Measurements from ENCODE around the gene ONECUT1. TPM values are rescaled to one million over a fixed set of nuclear protein-coding genes. Genes with fewer than 3 reads are reported as not detected.

Gene ONECUT1
- total RNA-seq, 1 experiment from 2014 or later = 1.3 TPM

GRCh38 chr15:52783191-52783829 lies 6.8 kb downstream of the ONECUT1 start:
- Histone ChIP-seq H4K20me1 (ENCODE audit: insufficient read depth) (no peaks in the 10 kb centered on the region), H3K9me2 (ENCODE audit: insufficient read depth) (no peaks in the 10 kb centered on the region), H3K9ac (ENCODE audit: low read length) (no peak overlapping the region), H3K4me3 (replicated peaks in 1 of 2; ENCODE audit: low read depth in 1 of 2, low read length in 2 of 2) (no peak overlapping the region), H3K9me3 (ENCODE audit: control insufficient read depth in 1 of 2, insufficient read depth in 1 of 2, low read depth in 1 of 2, low read length in 2 of 2) (no peaks in the 10 kb centered on the region), H3K36me3 (ENCODE audit: control insufficient read depth in 1 of 2, insufficient read depth in 2 of 2, low read length in 2 of 2) (no peaks in the 10 kb centered on the region), H3K79me2 (ENCODE audit: insufficient read depth, low read length) (no peaks in the 10 kb centered on the region), H3K4me1 (ENCODE audit: control insufficient read depth in 1 of 2, insufficient read depth in 2 of 2, low read length in 2 of 2) (no peaks in the 10 kb centered on the region), H3K27me3 (ENCODE audit: insufficient read depth, low read length) (peaks cover 10% of the 10 kb centered on the region; the same call in 1 of the 2 replicates), H3K27ac (ENCODE audit: low read depth, low read length) (no peak overlapping the region), H2AFZ (ENCODE audit: low read depth, low read length, poor library complexity, severe bottlenecking) (no peak overlapping the region), H3K4me2 (ENCODE audit: low read length) (no peak overlapping the region)
- intact Hi-C loops (cut with micrococcal nuclease) = no loop called here
- no peak for ATAC-seq
- CTCF ChIA-PET = no interaction called here
- POLR2A ChIA-PET = no interaction called here
- DNase-seq (ENCODE audit: low read depth, low spot score) = no peak
- BruUV-seq (replicated peaks) = no TSS peak
- TF ChIP-seq REST (IDR thresholded peaks at IDR 0.05; ENCODE audit: low read depth) (peak; percentile 17; the same call in 1 of the 2 replicates), EZH2phosphoT487 (IDR thresholded peaks at IDR 0.05; ENCODE audit: borderline replicate concordance) (no peak)
- RAD21 ChIA-PET (ENCODE audit: low non-redundant PET in 1 of 2, low total read pairs in 2 of 2, uncharacterized antibody in 2 of 2, unreplicated experiment in 2 of 2) = no interaction called here

- H3K9ac ChIP-seq (ENCODE audit: low read length) = no peak overlapping the region
- CTCF ChIA-PET = no interaction called here
- H2AFZ ChIP-seq (ENCODE audit: low read depth, low read length, poor library complexity, severe bottlenecking) = no peak overlapping the region
- POLR2A ChIA-PET = no interaction called here
- H4K20me1 ChIP-seq (ENCODE audit: insufficient read depth) = no peaks in the 10 kb centered on the region
- H3K4me1 ChIP-seq (ENCODE audit: control insufficient read depth in 1 of 2, insufficient read depth in 2 of 2, low read length in 2 of 2) = no peaks in the 10 kb centered on the region
- H3K27ac ChIP-seq (ENCODE audit: low read depth, low read length) = no peak overlapping the region
- H3K27me3 ChIP-seq (ENCODE audit: insufficient read depth, low read length) = peaks cover 15% of the 10 kb centered on the region; the same call in 1 of the 2 replicates
- H3K79me2 ChIP-seq (ENCODE audit: insufficient read depth, low read length) = no peaks in the 10 kb centered on the region
- no peak overlapping the region for H3K4me2 ChIP-seq (ENCODE audit: low read length)
- no peak for TF ChIP-seq POLR2AphosphoS5 (IDR thresholded peaks at IDR 0.05; ENCODE audit: low read depth, low read length)
- no peak for TF ChIP-seq ZNF274 (IDR thresholded peaks at IDR 0.05; ENCODE audit: low read depth, low read length)
- no peak for TF ChIP-seq MAX (IDR thresholded peaks at IDR 0.05)
- TF ChIP-seq RAD21 (IDR thresholded peaks at IDR 0.05; ENCODE audit: low read depth) = no peak
- TF ChIP-seq ZBTB33 (IDR thresholded peaks at IDR 0.05; ENCODE audit: extremely low read depth, insufficient replicate concordance, low read length) = no peak
- TF ChIP-seq ELF1 (IDR thresholded peaks at IDR 0.05; ENCODE audit: borderline replicate concordance, low read depth) = no peak
- no peak for TF ChIP-seq EGR1 (IDR thresholded peaks at IDR 0.05; ENCODE audit: low read depth)
- H3K36me3 ChIP-seq (ENCODE audit: control insufficient read depth in 1 of 2, insufficient read depth in 2 of 2, low read length in 2 of 2) = no peaks in the 10 kb centered on the region
- intact Hi-C loops (cut with micrococcal nuclease) = no loop called here
- H3K4me3 ChIP-seq (replicated peaks in 1 of 2; ENCODE audit: low read depth in 1 of 2, low read length in 2 of 2) = no peak overlapping the region
- H3K9me3 ChIP-seq (ENCODE audit: control insufficient read depth in 1 of 2, insufficient read depth in 1 of 2, low read depth in 1 of 2, low read length in 2 of 2) = no peaks in the 10 kb centered on the region
- ATAC-seq (no peak), DNase-seq (ENCODE audit: low read depth, low spot score) (no peak)
- no peaks in the 10 kb centered on the region for H3K9me2 ChIP-seq (ENCODE audit: insufficient read depth)
- RAD21 ChIA-PET (ENCODE audit: low non-redundant PET in 1 of 2, low total read pairs in 2 of 2, uncharacterized antibody in 2 of 2, unreplicated experiment in 2 of 2) = no interaction called here
- no TSS peak for BruUV-seq (replicated peaks)
Measured at GRCh38 chr15:52782514-52782913, 7.6 kb downstream of the ONECUT1 start.

Data from HCT116 (cell line).